ENCODE data around the gene EVL. TPM values are rescaled to one million over a fixed set of nuclear protein-coding genes. Genes with fewer than 3 reads are reported as not detected.

Gene EVL
- polyA plus RNA-seq, 2 of the 4 experiments (the other 2 are of a cell fraction): 14.8 to 32.9 TPM

DNA sequence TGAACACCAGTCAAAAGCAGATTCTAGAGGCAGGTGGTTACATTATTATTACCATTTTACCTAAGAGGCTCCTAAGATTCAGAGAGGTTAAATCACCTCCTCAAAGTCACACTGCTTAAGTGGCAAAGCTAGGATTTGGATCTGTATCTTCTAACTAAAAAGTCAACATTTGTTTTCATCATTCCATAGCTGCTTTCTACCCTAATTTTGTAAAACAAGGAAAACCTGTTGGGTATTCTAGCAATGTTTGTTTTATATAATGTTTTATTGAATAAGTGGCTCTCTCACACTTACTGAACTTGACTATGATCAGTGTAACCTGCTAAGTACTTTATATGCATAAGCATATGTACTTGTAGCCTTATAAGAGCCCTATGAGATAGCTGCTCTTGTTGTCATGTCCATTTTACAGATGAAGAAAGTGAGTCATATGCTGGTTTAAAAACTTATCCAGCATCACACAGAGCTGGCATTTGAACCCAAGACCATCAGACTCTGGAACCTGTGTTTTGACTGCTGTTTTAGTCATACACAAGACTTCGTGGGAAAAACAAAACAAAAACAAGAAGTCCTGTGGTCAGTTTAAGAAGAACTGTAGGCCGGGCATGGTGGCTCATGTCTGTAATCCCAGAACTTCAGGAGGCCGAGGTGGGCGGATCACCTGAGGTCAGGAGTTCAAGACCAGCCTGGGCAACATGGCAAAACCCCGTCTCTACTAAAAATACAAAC, 31.7 kb upstream of the EVL start:
- H3K9me3 ChIP-seq: no peaks in the 10 kb centered on the region
- ATAC-seq (no peak), FAIRE-seq (no peak), DNase-seq (ENCODE audit: low read depth in 1 of 2, low spot score in 1 of 2) (no peak)
- peaks cover 65% of the 10 kb centered on the region for H3K4me1 ChIP-seq
- ChIA-PET CTCF (interaction anchor here (0.7 to 7.9 kb wide), 6 partner anchors 11 to 555 kb away, joined by 3 to 47 read pairs (median 4); no protein-coding TSS in a partner anchor), POLR2A (no interaction called here)
- peak overlapping the region; percentile 89; the same call in 2 of the 3 replicates for H3K4me2 ChIP-seq
- WGBS (ENCODE audit: missing lambda C conversion rate): 85% methylated on average over 5 of the region's 5 CpGs
- no peak overlapping the region for H3K4me3 ChIP-seq
- H3K27ac ChIP-seq: peak overlapping the region; percentile 95 to 96
- TF ChIP-seq CHD4 (IDR thresholded peaks at IDR 0.05; ENCODE audit: borderline replicate concordance) (no peak), EP300 (IDR thresholded peaks at IDR 0.05) (no peak), HOXA7 (CRISPR knock-in tag; IDR thresholded peaks at IDR 0.05) (no peak), JUN (IDR thresholded peaks at IDR 0.05) (no peak), TP53 (CRISPR knock-in tag; IDR thresholded peaks at IDR 0.05) (no peak), FOSL2 (IDR thresholded peaks at IDR 0.05) (no peak), FOSL2 (CRISPR knock-in tag; IDR thresholded peaks at IDR 0.05) (no peak), HOXB13 (CRISPR knock-in tag; IDR thresholded peaks at IDR 0.05; ENCODE audit: low read depth) (no peak), MYC (IDR thresholded peaks at IDR 0.05; ENCODE audit: borderline replicate concordance, low read length) (no peak), RCOR1 (IDR thresholded peaks at IDR 0.05; ENCODE audit: low read depth, low read length) (no peak), ZFP36 (IDR thresholded peaks at IDR 0.05; ENCODE audit: borderline replicate concordance, partially characterized antibody) (no peak), ZSCAN20 (CRISPR knock-in tag; IDR thresholded peaks at IDR 0.05) (no peak)
- TF ChIP-seq, protein P1, sequence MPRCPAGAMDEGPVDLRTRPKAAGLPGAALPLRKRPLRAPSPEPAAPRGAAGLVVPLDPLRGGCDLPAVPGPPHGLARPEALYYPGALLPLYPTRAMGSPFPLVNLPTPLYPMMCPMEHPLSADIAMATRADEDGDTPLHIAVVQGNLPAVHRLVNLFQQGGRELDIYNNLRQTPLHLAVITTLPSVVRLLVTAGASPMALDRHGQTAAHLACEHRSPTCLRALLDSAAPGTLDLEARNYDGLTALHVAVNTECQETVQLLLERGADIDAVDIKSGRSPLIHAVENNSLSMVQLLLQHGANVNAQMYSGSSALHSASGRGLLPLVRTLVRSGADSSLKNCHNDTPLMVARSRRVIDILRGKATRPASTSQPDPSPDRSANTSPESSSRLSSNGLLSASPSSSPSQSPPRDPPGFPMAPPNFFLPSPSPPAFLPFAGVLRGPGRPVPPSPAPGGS (IDR thresholded peaks at IDR 0.05): no peak
- TF ChIP-seq, protein P2, sequence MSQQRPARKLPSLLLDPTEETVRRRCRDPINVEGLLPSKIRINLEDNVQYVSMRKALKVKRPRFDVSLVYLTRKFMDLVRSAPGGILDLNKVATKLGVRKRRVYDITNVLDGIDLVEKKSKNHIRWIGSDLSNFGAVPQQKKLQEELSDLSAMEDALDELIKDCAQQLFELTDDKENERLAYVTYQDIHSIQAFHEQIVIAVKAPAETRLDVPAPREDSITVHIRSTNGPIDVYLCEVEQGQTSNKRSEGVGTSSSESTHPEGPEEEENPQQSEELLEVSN (IDR thresholded peaks at IDR 0.05; ENCODE audit: borderline replicate concordance, low read depth): no peak
- TF ChIP-seq, protein P3, sequence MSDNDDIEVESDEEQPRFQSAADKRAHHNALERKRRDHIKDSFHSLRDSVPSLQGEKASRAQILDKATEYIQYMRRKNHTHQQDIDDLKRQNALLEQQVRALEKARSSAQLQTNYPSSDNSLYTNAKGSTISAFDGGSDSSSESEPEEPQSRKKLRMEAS (IDR thresholded peaks at IDR 0.05): no peak
- TF ChIP-seq, protein P4, sequence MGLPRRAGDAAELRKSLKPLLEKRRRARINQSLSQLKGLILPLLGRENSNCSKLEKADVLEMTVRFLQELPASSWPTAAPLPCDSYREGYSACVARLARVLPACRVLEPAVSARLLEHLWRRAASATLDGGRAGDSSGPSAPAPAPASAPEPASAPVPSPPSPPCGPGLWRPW (IDR thresholded peaks at IDR 0.05): no peak

DNA sequence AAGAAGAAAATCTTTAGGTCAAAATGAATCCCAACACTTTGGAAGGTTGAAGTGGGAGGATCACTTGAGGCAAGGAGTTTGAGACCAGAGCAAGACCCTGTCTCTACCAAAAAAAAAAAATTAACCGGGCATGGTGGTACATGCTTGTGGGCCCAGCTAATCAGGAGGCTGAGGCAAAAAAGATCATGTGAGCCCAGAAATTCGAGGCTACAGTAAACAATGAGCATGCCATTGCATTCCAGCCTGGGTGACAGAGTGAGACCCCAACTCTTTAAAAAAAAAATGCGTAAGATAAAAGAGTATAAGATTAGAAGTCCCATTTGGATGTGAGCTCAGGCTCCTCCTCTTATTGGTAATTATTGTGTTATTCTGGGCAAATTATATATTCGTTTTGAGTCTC, 30.8 kb upstream of the EVL start:
- peak overlapping the region; percentile 95 to 96; a peak in 4 of 6 replicates for H3K27ac ChIP-seq
- no peak overlapping the region for H3K4me3 ChIP-seq
- no peak for DNase-seq (ENCODE audit: low read depth in 1 of 2, low spot score in 1 of 2)
- H3K9me3 ChIP-seq: no peaks in the 10 kb centered on the region
- no peak for TF ChIP-seq GATA3 (IDR thresholded peaks at IDR 0.05; ENCODE audit: borderline replicate concordance)
- no peak for TF ChIP-seq CBX8 (IDR thresholded peaks at IDR 0.05)
- TF ChIP-seq HEYL (CRISPR knock-in tag; IDR thresholded peaks at IDR 0.05): no peak
- TF ChIP-seq RNF2 (IDR thresholded peaks at IDR 0.05; ENCODE audit: borderline replicate concordance, low read depth): no peak
- no peak for TF ChIP-seq RCOR1 (IDR thresholded peaks at IDR 0.05; ENCODE audit: low read depth, low read length)
- TF ChIP-seq, protein P5, sequence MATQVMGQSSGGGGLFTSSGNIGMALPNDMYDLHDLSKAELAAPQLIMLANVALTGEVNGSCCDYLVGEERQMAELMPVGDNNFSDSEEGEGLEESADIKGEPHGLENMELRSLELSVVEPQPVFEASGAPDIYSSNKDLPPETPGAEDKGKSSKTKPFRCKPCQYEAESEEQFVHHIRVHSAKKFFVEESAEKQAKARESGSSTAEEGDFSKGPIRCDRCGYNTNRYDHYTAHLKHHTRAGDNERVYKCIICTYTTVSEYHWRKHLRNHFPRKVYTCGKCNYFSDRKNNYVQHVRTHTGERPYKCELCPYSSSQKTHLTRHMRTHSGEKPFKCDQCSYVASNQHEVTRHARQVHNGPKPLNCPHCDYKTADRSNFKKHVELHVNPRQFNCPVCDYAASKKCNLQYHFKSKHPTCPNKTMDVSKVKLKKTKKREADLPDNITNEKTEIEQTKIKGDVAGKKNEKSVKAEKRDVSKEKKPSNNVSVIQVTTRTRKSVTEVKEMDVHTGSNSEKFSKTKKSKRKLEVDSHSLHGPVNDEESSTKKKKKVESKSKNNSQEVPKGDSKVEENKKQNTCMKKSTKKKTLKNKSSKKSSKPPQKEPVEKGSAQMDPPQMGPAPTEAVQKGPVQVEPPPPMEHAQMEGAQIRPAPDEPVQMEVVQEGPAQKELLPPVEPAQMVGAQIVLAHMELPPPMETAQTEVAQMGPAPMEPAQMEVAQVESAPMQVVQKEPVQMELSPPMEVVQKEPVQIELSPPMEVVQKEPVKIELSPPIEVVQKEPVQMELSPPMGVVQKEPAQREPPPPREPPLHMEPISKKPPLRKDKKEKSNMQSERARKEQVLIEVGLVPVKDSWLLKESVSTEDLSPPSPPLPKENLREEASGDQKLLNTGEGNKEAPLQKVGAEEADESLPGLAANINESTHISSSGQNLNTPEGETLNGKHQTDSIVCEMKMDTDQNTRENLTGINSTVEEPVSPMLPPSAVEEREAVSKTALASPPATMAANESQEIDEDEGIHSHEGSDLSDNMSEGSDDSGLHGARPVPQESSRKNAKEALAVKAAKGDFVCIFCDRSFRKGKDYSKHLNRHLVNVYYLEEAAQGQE (IDR thresholded peaks at IDR 0.05): no peak
- WGBS (ENCODE audit: missing lambda C conversion rate): 81% methylated on average over 4 of the region's 4 CpGs
- no peak for FAIRE-seq
- ChIA-PET POLR2A (no interaction called here), CTCF (interaction anchor here (0.9 to 7.9 kb wide), 6 partner anchors 12 to 158 kb away, joined by 3 to 47 read pairs (median 12); no protein-coding TSS in a partner anchor)
- ATAC-seq: no peak
- peaks cover 56% of the 10 kb centered on the region for H3K4me1 ChIP-seq
- no peak overlapping the region for H3K4me2 ChIP-seq
